ENCODE results near the gene VARS1. TPM values are rescaled to one million over a fixed set of nuclear protein-coding genes. Genes with fewer than 3 reads are reported as not detected.
"Not testable (repeated sequence)": the region's sequence is repeated elsewhere in the genome, so short reads cannot be mapped to it uniquely, and the experiment has no call there.

Gene VARS1
- total and polyA plus RNA-seq, 2 of the 4 experiments (the other 2 are of a cell fraction) = 41.2 to 42.0 TPM

DNA sequence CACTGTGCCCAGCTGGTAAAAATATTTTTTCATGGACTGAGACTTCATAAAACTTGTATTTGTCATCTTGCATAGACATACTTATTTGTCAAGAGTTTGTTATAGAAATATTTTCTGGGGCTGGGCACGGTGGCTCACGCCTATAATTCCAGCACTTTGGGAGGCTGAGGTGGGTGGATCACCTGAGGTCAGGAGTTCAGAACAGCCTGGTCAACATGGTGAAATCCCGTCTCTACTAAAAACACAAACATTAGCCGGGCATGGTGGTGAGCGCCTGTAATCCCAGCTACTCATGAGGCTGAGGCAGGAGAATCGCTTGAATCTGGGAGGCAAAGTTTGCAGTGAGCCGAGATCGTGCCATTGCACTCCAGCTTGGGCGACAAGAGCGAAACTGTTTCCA is 13.0 kb upstream of the VARS1 start:
- H2AK5ac ChIP-seq (ENCODE audit: low read depth, low read length); DNase-seq; H4K8ac ChIP-seq (ENCODE audit: low read depth in 2 of 2, low read length in 2 of 2); H4K5ac ChIP-seq (ENCODE audit: low read depth, low read length); dilution Hi-C loops (cut with HindIII; ENCODE audit: low sequenced_read_pairs, unreplicated experiment); POLR2A ChIA-PET (ENCODE audit: unreplicated experiment); H2AFZ ChIP-seq (replicated peaks; ENCODE audit: low read length, poor library complexity); H3K4me1 ChIP-seq (ENCODE audit: control insufficient read depth, insufficient read depth, low read length); H3K9me1 ChIP-seq (ENCODE audit: insufficient read depth, low read length); H3K4ac ChIP-seq (ENCODE audit: low read depth, low read length); H2BK20ac ChIP-seq (ENCODE audit: low read depth, low read length); H3K18ac ChIP-seq (ENCODE audit: low read depth, low read length); H3K14ac ChIP-seq (replicated peaks; ENCODE audit: low read depth, low read length); ATAC-seq (ENCODE audit: low read depth); H3K27ac ChIP-seq (ENCODE audit: insufficient read depth, low read length); H2BK5ac ChIP-seq (ENCODE audit: low read depth, low read length, poor library complexity, severe bottlenecking); H3K9ac ChIP-seq (ENCODE audit: low read depth, low read length); H3K23ac ChIP-seq (ENCODE audit: low read depth, low read length); BruUV-seq (replicated peaks); H3K56ac ChIP-seq (ENCODE audit: extremely low read depth, insufficient read depth, low read length); H4K91ac ChIP-seq (ENCODE audit: insufficient read depth, low read depth, low read length); H2AK9ac ChIP-seq (replicated peaks; ENCODE audit: low read depth, low read length, poor library complexity); intact Hi-C loops (cut with micrococcal nuclease); H3K36me3 ChIP-seq (ENCODE audit: control insufficient read depth, insufficient read depth, low read length); in situ Hi-C loops (cut with MboI; ENCODE audit: low sequenced_read_pairs); H2BK120ac ChIP-seq (ENCODE audit: low read depth, low read length); H3K4me2 ChIP-seq (ENCODE audit: low read depth, low read length); H3K4me3 ChIP-seq (ENCODE audit: insufficient read depth, low read depth, low read length); H4K20me1 ChIP-seq (ENCODE audit: insufficient read depth, low read length); H3K27me3 ChIP-seq (ENCODE audit: control insufficient read depth, insufficient read depth, low read length); H2BK15ac ChIP-seq (ENCODE audit: low read depth, low read length); CTCF ChIA-PET; H3K9me3 ChIP-seq (ENCODE audit: control insufficient read depth, insufficient read depth, low read length): not testable (repeated sequence)
- peaks cover 13 to 24% of the 10 kb centered on the region in 2 experiments for H3K79me1 ChIP-seq (ENCODE audit: low read depth in 1 of 2, low read length in 2 of 2)
- 100% methylated on average over 3 of the region's 10 CpGs; no CpG with 5 or more reads in 1 of the 2 experiments for WGBS, 2 experiments (ENCODE audit: extremely low coverage in 2 of 2, insufficient read length in 1 of 2)

Data from IMR-90 (cell line).